Measurements from ENCODE around the gene NINL. TPM values are rescaled to one million over a fixed set of nuclear protein-coding genes. Genes with fewer than 3 reads are reported as not detected.
"Not testable (repeated sequence)": the region's sequence is repeated elsewhere in the genome, so short reads cannot be mapped to it uniquely, and the experiment has no call there.

The NINL gene
- total RNA-seq, 1 experiment from 2014 or later: 31.5 TPM

- POLR2A ChIA-PET (ENCODE audit: low non-redundant PET): no interaction called here
- H3K36me3 ChIP-seq (ENCODE audit: insufficient read depth, low read length, poor library complexity, severe bottlenecking): peaks cover 3% of the 10 kb centered on the region
- CTCF ChIA-PET: no interaction called here
- H3K9me3 ChIP-seq (ENCODE audit: low read depth, low read length, poor library complexity, severe bottlenecking): no peaks in the 10 kb centered on the region
- TF ChIP-seq CTCF (conservative IDR thresholded peaks at IDR 0.05; ENCODE audit: low read depth, low read length) (no peak), EZH2 (IDR thresholded peaks at IDR 0.05; ENCODE audit: borderline replicate concordance, low read depth, low read length, poor library complexity, severe bottlenecking) (no peak)
- no peaks in the 10 kb centered on the region for H3K4me1 ChIP-seq (ENCODE audit: insufficient read depth, low read length, poor library complexity, severe bottlenecking)
- no peak overlapping the region for H3K27ac ChIP-seq (ENCODE audit: low read depth, low read length, poor library complexity, severe bottlenecking)
- H3K4me3 ChIP-seq (ENCODE audit: low read depth, low read length, poor library complexity, severe bottlenecking): no peak overlapping the region
- intact Hi-C loops (cut with micrococcal nuclease; ENCODE audit: unreplicated experiment): no loop called here
- DNase-seq (ENCODE audit: low spot score): no peak
- BruUV-seq (replicated peaks): no TSS peak
- H3K27me3 ChIP-seq (replicated peaks; ENCODE audit: insufficient read depth, low read depth, low read length, poor library complexity): no peaks in the 10 kb centered on the region
Measured at GRCh38 chr20:25563362-25563761, 22.0 kb downstream of the NINL start.

- CTCF ChIA-PET; intact Hi-C loops (cut with micrococcal nuclease; ENCODE audit: unreplicated experiment); H3K27me3 ChIP-seq (replicated peaks; ENCODE audit: insufficient read depth, low read depth, low read length, poor library complexity); H3K4me3 ChIP-seq (ENCODE audit: low read depth, low read length, poor library complexity, severe bottlenecking); POLR2A ChIA-PET (ENCODE audit: low non-redundant PET); H3K9me3 ChIP-seq (ENCODE audit: low read depth, low read length, poor library complexity, severe bottlenecking); DNase-seq (ENCODE audit: low spot score); H3K36me3 ChIP-seq (ENCODE audit: insufficient read depth, low read length, poor library complexity, severe bottlenecking); H3K4me1 ChIP-seq (ENCODE audit: insufficient read depth, low read length, poor library complexity, severe bottlenecking); BruUV-seq (replicated peaks); H3K27ac ChIP-seq (ENCODE audit: low read depth, low read length, poor library complexity, severe bottlenecking): not testable (repeated sequence)
Measured at GRCh38 chr20:25561771-25562170, 23.6 kb downstream of the NINL start.

GRCh38 chr20:25553819-25554296 lies 31.5 kb downstream of the NINL start:
- peak; percentile 44 for DNase-seq (ENCODE audit: low spot score)
- Histone ChIP-seq H3K4me1 (ENCODE audit: insufficient read depth, low read length, poor library complexity, severe bottlenecking) (no peaks in the 10 kb centered on the region), H3K27ac (ENCODE audit: low read depth, low read length, poor library complexity, severe bottlenecking) (no peak overlapping the region), H3K9me3 (ENCODE audit: low read depth, low read length, poor library complexity, severe bottlenecking) (no peaks in the 10 kb centered on the region), H3K4me3 (ENCODE audit: low read depth, low read length, poor library complexity, severe bottlenecking) (no peak overlapping the region), H3K27me3 (replicated peaks; ENCODE audit: insufficient read depth, low read depth, low read length, poor library complexity) (no peaks in the 10 kb centered on the region), H3K36me3 (ENCODE audit: insufficient read depth, low read length, poor library complexity, severe bottlenecking) (no peaks in the 10 kb centered on the region)
- ChIA-PET POLR2A (ENCODE audit: low non-redundant PET) (interaction anchor here (0.6 kb wide), 1 partner anchor 20 kb away, joined by 3 read pairs; no protein-coding TSS in a partner anchor), CTCF (no interaction called here)
- no TSS peak for BruUV-seq (replicated peaks)
- TF ChIP-seq CTCF (conservative IDR thresholded peaks at IDR 0.05; ENCODE audit: low read depth, low read length): no peak
- no peak for TF ChIP-seq EZH2 (IDR thresholded peaks at IDR 0.05; ENCODE audit: borderline replicate concordance, low read depth, low read length, poor library complexity, severe bottlenecking)
- intact Hi-C loops (cut with micrococcal nuclease; ENCODE audit: unreplicated experiment): no loop called here

GRCh38 chr20:25552977-25553376 lies 32.4 kb downstream of the NINL start:
- Histone ChIP-seq H3K4me3 (ENCODE audit: low read depth, low read length, poor library complexity, severe bottlenecking) (no peak overlapping the region), H3K27ac (ENCODE audit: low read depth, low read length, poor library complexity, severe bottlenecking) (no peak overlapping the region), H3K27me3 (replicated peaks; ENCODE audit: insufficient read depth, low read depth, low read length, poor library complexity) (no peaks in the 10 kb centered on the region), H3K9me3 (ENCODE audit: low read depth, low read length, poor library complexity, severe bottlenecking) (no peaks in the 10 kb centered on the region), H3K36me3 (ENCODE audit: insufficient read depth, low read length, poor library complexity, severe bottlenecking) (no peaks in the 10 kb centered on the region), H3K4me1 (ENCODE audit: insufficient read depth, low read length, poor library complexity, severe bottlenecking) (no peaks in the 10 kb centered on the region)
- ChIA-PET CTCF (no interaction called here), POLR2A (ENCODE audit: low non-redundant PET) (no interaction called here)
- DNase-seq (ENCODE audit: low spot score): no peak
- no peak for TF ChIP-seq CTCF (conservative IDR thresholded peaks at IDR 0.05; ENCODE audit: low read depth, low read length)
- TF ChIP-seq EZH2 (IDR thresholded peaks at IDR 0.05; ENCODE audit: borderline replicate concordance, low read depth, low read length, poor library complexity, severe bottlenecking): no peak
- no TSS peak for BruUV-seq (replicated peaks)
- intact Hi-C loops (cut with micrococcal nuclease; ENCODE audit: unreplicated experiment): no loop called here

Measured in A673 (cell line).